Left renal pelvis (tissue), 4 donors: ENCODE results near the gene INPP5D. TPM values are rescaled to one million over a fixed set of nuclear protein-coding genes. Genes with fewer than 3 reads are reported as not detected.
"Not testable (repeated sequence)": the region's sequence is repeated elsewhere in the genome, so short reads cannot be mapped to it uniquely, and the experiment has no call there.

Experiments used
- DNase-seq, 4 donors: peaks; one replicate each; pipeline ENCODE4 v3.0.0-alpha.2; 2013; ENCODE audit warnings: low read depth in 4 of 4, low spot score in 3 of 4
- polyA plus RNA-seq, 4 donors: library from polyadenylated mRNA; unstranded; fragments of 120-200 nt; gene quantifications; one replicate each; pipeline ENCODE4 v1.2.1, GENCODE V29; 2013; ENCODE audit not compliant: insufficient read length in 4 of 4

The INPP5D gene
- polyA plus RNA-seq, 4 donors: 6.0 to 7.8 (median 7.0) TPM

DNA sequence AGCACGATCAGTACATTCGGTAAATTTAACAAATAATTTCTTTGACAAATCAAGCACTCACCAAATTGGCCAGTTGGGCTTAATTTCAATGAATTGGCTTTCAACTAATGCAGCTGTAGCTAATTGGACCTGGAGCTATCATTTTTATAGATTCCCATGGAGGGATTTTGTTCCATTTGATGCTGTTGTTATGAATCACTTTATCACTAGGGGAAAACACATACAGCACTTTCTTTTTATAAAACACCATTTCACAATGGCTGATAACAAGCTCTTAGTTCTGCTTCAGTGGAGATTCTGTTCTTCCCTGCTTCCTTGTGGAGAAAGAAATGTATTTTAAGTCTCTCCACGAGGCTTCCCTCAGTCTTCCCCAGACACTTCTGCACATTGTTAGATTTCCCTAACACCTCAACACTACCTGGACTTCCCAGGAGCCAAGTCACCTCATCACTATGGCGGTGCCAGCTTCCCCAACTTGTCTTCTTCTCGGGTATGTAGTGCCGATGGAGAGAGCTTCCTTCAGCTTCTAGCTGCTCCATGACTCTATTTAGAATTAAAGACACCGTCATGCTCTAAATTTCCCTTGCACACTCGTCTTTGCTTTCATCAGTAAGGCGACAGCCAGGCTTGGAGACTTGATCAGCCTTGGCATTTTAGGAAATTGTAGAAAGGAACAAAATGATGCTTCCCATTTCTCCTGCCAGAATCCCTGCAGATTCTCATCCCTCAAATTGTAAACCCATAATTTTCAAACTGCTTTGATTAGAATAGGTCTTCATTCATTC is 72.0 kb downstream of the INPP5D start:
- no peak for DNase-seq

GRCh38 chr2:233133239-233133638 is 73.1 kb downstream of the INPP5D start:
- no peak for DNase-seq

DNA sequence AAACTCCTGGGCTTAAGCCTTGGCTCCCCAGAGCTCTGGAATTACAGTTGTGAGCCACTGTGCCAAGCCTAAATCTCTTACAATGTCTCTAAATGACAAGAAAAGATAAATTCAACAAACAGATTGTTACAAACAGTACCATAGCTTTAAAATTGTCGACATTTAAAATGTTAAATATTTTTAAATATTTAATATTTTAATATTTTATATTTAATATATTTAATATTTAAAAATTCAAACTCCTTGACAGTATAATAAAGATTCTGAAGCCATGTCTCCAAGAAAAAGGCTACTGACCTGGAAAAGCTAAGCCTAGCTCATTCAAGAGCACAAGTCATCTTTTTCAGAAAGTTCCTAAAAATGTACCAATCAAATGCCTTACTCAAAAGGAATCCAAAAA is 75.3 kb downstream of the INPP5D start:
- DNase-seq: no peak

GRCh38 chr2:233137040-233137439 is 76.9 kb downstream of the INPP5D start:
- no peak for DNase-seq

DNA sequence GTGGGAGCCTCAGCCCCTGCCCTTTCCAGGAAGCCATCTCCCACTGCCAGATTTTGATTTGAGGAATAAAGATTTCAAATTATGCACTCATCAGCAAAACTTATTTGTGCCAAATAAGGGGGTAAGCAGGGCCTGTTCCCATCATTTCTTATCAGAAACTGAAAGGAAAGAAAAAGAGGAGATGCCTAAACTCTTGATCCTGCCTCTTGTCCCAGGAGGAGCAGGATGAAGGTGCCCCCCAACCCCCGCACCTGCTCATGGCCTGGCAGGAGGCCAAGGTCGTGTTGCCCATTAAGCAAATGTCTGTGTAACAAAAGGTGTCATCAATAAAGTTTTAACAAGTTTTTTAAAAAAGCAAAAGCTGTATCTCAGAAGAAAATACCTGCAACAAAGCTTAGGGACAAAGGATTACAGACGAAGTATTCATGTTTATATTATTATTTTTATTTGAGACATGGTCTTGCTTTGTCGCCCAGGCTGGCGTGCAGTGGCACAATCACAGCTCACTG is 80.0 kb downstream of the INPP5D start:
- DNase-seq: no peak

DNA sequence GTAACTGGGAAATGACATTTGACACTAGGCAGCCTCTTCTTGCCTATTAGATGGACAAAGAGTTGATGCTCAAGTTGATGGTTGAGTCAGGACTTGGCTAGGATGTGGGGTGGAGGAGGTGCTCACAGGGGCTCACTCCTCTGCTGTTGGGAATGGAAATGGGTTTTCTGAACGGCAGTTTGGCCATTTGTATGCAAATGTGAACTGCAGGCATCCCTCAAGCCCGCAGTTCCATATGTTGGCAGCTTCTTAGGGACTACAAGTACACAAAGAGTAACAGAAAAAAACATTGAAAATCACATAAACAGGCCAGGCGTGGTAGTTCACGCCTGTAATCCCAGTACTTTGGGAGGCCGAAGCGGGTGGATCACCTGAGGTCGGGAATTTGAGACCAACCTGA is 80.8 kb downstream of the INPP5D start:
- DNase-seq: no peak

DNA sequence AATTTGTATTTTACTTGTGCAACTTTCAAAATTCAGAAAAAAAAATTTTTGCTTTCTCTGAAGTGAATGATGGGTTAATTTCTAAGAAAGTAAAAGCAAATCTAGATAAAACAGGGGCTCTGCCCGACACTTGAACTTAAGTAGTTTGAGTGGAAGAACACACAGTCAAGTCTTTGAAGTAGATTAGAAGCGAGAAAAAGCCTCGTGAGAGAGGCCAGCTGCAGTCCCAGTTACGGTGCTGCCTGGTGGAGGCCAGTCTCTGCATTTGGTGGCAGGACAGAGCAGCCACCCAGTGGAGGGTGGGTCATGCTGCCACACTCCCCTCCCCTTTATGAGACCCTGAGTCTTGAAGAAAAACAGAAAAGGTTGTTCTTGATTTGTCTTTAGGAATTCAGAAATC is 81.8 kb downstream of the INPP5D start:
- no peak for DNase-seq

DNA sequence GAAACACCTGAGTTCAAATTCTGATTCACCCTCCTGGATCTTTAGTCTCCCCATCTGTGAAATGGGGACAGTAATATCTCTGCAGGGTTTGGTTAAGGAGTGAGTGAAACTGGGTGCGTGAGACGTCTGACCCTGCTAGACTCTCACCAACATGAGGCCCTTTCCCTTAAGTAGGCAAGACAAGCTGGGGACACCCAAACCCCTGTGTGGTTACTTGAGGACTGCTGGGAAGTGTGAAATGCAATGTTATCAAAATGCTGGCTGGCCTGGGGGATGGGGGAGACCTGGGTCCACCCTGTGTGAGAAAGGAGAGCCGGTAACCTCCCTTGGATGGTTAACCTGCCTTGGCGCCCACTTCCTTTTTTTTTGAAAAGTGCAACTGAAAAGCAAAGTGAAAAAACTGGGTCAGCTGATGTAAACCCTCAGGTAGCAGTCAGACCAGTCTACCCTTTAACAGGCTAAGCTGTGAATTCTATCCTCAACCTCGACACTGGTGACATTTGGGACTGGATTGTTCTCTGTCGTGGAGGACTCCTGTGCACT is 82.3 kb downstream of the INPP5D start:
- DNase-seq: no peak

DNA sequence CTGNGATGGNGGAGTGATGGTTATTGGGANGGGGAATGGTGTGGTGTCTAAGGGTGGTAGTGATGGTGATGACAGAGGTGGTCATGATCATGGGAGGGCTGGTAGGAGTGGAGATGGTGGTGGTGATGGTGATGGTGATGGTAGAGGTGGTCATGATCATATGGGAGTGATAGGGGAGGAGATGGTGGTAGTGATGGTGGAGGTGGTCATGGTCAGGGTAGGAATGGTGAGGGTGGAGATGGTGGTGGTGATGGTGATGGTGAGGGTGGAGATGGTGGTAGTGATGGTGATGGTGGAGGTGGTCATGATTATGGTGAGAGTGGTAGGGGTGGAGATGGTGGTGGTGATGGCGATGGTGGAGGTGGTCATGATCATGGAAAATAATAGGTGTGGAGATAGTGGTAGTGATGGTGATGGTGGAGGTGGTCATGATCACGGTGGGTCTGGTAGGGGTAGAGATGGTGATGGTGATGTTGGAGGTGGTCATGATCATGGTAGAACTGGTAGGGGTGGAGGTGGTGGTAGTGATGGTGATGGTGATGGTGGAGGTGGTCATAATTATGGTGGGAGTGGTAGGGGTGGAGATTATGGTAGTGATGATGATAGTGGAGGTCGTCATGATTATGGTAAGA is 83.7 kb downstream of the INPP5D start:
- no peak for DNase-seq

- DNase-seq: no peak
These were observed 85.6 kb downstream of the INPP5D start for GRCh38 chr2:233145726-233146125.

GRCh38 chr2:233146194-233146593 is 86.1 kb downstream of the INPP5D start:
- DNase-seq: no peak

- no peak for DNase-seq
These were observed 87.1 kb downstream of the INPP5D start for GRCh38 chr2:233147136-233147828.

DNA sequence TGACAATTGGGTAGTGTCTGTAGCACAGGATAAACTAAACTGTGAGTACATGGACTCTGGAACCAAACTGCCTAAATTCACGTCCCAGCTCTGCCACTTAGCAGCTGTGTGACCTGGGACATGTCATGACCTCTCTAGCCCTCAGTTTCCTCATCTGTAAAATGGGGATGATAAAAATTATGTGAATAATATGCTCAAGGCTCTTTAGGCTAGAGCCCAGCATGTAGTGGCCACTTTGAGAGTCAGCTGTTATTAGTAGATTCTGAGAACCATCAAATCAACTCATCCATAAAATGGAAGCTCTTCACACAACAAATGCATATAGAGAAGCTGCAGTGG is 87.7 kb downstream of the INPP5D start:
- no peak for DNase-seq

DNA sequence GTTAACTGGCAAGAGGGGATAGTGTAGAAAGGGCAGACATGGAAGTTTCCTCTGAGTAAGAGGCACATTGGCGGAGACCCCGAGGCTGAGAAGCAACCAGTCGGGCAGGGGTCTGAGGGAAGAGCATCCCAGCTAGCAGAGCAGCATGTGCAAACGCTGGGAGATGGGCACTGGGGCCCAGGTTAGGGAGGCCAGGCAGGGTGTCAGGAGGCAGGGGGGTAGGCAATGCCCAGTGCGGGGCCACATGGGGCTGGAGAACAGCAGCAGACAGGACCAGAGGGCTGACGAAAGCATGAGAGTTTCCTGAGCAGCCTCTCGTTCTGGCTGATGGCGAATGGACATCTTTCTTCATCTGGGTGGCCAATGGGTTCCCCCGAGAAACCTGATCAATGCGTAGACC is 88.2 kb downstream of the INPP5D start:
- no peak for DNase-seq

GRCh38 chr2:233152541-233152940 is 92.4 kb downstream of the INPP5D start:
- DNase-seq: no peak

- DNase-seq: no peak
These were observed 93.1 kb downstream of the INPP5D start for GRCh38 chr2:233153146-233153798.

- no peak for DNase-seq
These were observed 95.9 kb downstream of the INPP5D start for GRCh38 chr2:233156001-233156400.

- not testable (repeated sequence) for DNase-seq
These were observed 96.3 kb downstream of the INPP5D start for GRCh38 chr2:233156461-233156860.

DNA sequence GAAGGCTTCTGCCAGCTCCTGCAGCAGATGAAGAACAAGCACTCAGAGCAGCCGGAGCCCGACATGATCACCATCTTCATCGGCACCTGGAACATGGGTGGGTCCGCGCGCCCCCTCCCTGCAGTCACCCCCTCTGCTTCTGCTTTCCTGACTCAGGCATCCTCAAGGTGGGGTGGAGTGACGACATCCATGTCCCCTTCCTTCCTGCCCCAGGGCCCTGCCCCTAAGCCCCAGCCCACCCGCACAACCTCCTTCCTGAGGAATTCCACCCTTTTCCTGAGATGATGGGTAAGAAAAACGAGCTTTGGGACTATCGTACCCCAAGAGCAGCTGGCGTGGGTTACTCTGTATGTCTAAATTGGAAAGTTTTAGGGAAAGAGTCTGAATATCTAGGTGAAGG is 101.6 kb downstream of the INPP5D start:
- no peak for DNase-seq

DNA sequence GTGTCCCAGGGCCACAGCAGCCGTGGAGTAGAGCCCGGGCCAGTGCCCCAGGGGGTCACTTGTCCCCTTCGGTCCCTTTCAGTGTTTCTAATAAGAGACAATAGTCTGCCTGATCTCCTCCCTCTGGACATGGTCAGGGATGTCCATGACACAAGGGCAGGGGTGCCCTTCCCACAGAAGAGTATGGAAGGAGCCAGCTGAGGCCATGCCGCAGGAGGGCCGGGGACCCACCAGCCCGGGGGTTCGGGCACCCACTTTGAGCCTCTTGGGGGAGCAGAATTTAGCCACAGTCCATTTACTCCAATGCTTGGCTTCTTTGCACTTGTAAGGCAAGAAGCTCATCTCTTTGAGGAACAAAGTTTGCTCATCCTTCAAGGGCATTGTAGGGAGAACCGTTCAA is 102.6 kb downstream of the INPP5D start:
- DNase-seq: no peak
